Lower leg skin (tissue), 3 donors: ENCODE data around the gene TXLNB.
"Not testable (repeated sequence)": the region's sequence is repeated elsewhere in the genome, so short reads cannot be mapped to it uniquely, and the experiment has no call there.

Experiments
- POLR2A ChIP-seq, 2 donors: fragments of 450-650 bp; IDR thresholded peaks; one replicate each; pipeline ENCODE4 v1.6.1; 2016 to 2017; ENCODE audit warnings: antibody characterized with exemption in 2 of 2, mild to moderate bottlenecking in 1 of 2, moderate library complexity in 1 of 2
- TF ChIP-seq, protein P1 (sequence below), 3 donors: fragments of 450-650 bp; IDR thresholded peaks; one replicate each; pipeline ENCODE4 v1.5.1; 2016; ENCODE audit warnings: antibody characterized with exemption in 3 of 3, mild to moderate bottlenecking in 3 of 3, moderate library complexity in 2 of 3

DNA sequence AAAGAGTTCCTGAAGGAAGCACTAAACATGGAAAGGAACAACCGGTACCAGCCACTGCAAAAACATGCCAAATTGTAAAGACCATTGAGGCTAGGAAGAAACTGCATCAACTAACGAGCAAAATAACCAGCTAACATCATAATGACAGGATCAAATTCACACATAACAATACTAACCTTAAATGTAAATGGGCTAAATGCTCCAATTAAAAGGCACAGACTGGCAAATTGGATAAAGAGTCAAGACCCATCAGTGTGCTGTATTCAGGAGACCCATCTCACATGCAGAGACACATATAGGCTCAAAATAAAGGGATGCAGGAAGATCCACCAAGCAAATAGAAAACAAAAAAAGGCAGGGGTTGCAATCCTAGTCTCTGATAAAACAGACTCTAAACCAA is 79.3 kb downstream of the TXLNB start:
- not testable (repeated sequence) for TF ChIP-seq POLR2A (IDR thresholded peaks at IDR 0.05)
- TF ChIP-seq, protein P1, sequence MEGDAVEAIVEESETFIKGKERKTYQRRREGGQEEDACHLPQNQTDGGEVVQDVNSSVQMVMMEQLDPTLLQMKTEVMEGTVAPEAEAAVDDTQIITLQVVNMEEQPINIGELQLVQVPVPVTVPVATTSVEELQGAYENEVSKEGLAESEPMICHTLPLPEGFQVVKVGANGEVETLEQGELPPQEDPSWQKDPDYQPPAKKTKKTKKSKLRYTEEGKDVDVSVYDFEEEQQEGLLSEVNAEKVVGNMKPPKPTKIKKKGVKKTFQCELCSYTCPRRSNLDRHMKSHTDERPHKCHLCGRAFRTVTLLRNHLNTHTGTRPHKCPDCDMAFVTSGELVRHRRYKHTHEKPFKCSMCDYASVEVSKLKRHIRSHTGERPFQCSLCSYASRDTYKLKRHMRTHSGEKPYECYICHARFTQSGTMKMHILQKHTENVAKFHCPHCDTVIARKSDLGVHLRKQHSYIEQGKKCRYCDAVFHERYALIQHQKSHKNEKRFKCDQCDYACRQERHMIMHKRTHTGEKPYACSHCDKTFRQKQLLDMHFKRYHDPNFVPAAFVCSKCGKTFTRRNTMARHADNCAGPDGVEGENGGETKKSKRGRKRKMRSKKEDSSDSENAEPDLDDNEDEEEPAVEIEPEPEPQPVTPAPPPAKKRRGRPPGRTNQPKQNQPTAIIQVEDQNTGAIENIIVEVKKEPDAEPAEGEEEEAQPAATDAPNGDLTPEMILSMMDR (IDR thresholded peaks at IDR 0.05) = not testable (repeated sequence)
